Posterior cingulate gyrus (tissue), 11 donors: Measurements from ENCODE around the gene ATP1B1.
"Not testable (repeated sequence)": the region's sequence is repeated elsewhere in the genome, so short reads cannot be mapped to it uniquely, and the experiment has no call there.

Experiments used
- DNase-seq, 10 donors: peaks; one replicate each; pipeline versions ENCODE4 v3.0.0 to v3.0.0-alpha.2; 2020 to 2021; ENCODE audit warnings: mixed read lengths in 3 of 10
- intact Hi-C: fragments of 100-400 bp; cut with DNase I; formaldehyde crosslinking; loops from one replicate; pipeline ENCODE4 v1.15.1; 2023

The ATP1B1 gene

DNA sequence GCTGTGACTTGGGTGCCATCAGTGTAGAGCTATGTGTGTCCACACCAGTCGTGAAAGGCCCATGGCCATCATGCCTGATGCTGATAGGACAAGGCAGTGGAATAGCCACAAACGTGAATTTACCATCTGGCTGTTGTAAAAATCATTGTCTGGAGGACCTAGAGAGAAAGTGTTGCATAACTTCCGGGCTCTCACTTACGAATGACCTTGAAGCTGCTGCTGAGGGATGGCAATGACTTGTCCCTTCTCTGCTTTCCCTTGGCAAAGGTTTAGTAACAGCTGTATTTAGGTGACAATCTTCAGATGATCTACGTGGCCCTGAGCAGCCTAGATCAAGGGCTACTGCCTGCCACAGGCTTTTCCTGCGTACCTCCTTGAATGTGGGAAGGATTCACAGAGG is 5.8 kb downstream of the ATP1B1 start:
- no peak for DNase-seq
- intact Hi-C loops: loop anchor here (10.0 kb wide), 1 partner anchor 767 kb away; no protein-coding TSS in a partner anchor

DNA sequence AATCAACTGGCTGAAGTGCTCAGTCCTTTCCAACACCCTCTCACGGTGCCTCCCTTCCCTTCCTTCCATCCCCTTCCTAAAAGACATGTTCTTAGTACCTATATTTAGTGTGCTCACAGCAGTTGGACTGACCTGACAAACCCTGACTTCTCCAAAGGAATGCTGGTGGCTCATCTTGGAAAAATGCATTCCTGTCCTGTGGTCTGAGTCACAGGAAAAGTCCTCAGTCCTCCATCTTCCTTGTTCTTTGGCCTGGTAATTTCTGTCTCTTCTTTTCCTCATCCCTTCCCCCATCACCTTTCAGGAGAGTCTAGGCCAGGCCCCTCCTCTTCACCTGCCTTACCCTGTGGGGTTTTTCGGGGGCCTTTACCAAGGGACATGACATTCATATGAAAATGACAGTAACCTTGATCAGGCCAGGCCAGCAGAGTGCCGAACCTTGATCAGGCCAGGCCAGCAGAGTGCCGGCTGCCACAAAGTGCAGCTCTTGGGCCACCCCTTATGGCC is 7.2 kb downstream of the ATP1B1 start:
- DNase-seq: no peak
- intact Hi-C loops: loop anchor here (10.0 kb wide), 1 partner anchor 769 kb away; no protein-coding TSS in a partner anchor

DNA sequence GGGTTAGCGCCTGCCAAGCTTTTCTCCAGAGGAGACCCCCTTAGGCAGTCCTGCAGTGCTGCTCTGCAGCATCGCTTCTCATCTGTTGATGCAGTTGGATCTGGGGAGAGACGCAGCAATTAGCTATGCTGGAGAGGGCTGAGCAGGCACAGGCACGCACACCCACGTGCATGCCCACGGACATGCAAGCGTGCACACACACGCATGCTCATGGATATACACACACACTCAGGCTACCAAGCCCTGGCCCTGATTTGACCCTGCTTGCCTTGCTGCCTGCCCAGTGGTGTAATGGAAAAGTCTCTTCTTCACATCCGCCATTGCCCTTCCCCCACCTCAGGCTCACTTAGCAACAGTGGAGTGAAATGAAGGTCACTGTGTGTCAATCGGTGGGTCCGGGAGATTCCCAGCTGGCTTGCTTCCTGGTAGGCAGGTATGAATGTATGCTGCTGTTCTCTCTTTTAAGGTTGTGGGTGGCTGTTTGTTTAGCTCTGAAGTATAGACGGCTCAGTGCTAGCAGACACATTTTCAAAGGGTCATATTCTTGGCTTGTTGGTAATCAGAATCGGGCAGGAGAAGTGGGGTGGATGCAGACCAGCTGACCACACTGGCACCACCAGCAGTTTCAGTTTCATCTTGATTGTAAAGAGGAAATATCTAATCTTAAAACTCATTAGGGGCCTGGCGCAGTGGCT is 9.5 kb downstream of the ATP1B1 start:
- intact Hi-C loops: loop anchor here (10.0 kb wide), 1 partner anchor 771 kb away; no protein-coding TSS in a partner anchor
- peak in 3 of 10 donors; percentile 72 to 89 (median 88) for DNase-seq

DNA sequence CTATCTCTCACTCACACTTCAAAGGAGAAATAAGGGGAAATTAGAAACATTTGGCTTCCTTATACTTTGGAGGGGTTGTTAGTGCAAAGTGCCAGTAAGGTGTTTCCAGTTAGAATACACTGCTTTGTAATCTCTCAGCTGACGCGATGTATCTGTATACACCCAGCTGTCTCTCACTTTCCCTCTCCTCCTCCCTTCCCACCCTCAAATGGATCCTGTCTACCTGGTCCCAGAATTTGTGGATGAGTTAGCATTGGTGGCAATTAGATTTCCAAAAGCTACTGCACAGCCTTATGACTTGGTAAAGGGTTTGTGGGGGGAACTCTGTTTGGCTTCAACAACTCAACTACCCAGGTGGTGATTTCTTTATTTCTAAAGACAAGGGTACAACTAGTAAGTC is 10.5 kb downstream of the ATP1B1 start:
- intact Hi-C loops: loop anchor here (10.0 kb wide), 1 partner anchor 772 kb away; no protein-coding TSS in a partner anchor
- no peak for DNase-seq

DNA sequence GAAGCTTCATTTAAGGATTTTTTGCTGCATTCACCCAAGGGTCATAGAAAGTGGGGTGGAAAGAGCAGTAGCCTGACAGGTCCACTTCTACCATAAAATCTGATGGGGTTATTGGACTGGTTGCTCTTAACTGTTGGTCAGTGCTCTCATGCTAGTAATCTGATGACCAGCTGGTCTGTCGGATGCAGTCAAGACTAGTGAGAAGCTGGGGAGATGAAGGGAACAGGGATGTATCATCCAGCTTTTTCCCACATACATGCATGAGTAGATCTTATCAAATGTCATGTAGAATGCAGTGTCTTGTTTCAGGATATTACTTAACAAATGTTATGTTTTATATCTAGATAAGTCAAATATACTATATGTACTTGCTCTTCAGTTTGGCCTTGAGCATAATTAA is 11.1 kb downstream of the ATP1B1 start:
- DNase-seq: no peak
- intact Hi-C loops: loop anchor here (10.0 kb wide), 1 partner anchor 773 kb away; no protein-coding TSS in a partner anchor

DNA sequence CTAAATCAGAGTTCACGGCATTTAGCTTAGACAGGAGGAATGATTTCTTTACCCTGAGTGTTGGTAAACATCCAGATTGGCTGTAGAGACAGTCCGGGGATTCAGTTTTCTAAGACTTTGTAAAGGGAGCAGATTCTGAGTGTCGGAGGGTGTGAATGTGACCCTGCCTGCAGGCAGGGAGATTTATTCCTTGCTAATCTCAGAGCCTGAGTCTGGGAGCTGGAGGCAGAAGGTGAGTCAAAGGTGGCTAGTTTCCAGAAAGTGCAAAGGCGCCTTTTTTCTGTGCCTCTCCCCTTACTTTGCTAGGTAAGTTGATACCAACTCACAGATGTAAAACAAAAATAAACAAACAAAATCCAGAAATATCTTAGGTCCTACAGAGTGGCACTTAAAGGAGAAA is 11.7 kb downstream of the ATP1B1 start:
- intact Hi-C loops: loop anchor here (10.0 kb wide), 1 partner anchor 773 kb away; no protein-coding TSS in a partner anchor
- DNase-seq: no peak

DNA sequence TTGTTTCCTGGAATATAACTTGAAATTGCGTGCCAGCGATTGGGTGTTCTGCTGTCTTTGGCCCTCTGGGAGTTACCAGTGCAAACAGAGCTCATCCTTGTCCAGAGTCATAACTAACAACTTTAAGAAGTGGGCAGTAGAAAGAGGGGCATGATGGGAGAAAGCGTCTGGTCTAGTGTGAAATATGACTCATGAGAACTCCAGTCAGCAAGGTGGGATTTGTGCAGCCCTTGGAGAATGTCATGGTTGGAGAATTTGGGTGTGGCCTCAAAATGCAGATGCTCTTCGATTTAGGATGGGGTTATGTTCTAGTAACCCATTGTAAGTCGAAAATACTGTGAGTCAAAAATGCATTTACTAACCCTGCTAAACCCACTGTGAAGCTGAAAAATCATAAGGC is 12.9 kb downstream of the ATP1B1 start:
- no peak for DNase-seq
- intact Hi-C loops: loop anchor here (10.0 kb wide), 1 partner anchor 775 kb away; no protein-coding TSS in a partner anchor

DNA sequence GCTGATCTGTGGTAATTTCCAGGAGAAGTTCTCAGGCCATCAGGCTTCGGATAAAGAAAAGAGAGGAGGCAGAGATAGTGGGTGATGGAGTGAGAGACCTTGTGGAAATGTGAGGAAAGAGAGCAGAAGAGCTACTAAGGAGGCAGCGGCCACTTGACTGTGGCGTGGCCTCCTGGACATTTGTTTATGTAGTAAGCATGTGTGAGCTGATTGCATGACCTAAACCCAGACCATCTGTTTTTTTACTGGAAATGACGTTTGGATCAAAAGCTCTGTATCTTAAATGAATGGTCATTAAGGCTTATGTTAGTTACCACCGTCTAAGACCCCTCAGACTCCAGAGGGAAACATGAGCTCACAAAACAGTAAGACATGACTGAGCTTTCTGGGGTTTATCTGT is 13.6 kb downstream of the ATP1B1 start:
- DNase-seq: no peak
- intact Hi-C loops: loop anchor here (10.0 kb wide), 1 partner anchor 225 kb away; no protein-coding TSS in a partner anchor

DNA sequence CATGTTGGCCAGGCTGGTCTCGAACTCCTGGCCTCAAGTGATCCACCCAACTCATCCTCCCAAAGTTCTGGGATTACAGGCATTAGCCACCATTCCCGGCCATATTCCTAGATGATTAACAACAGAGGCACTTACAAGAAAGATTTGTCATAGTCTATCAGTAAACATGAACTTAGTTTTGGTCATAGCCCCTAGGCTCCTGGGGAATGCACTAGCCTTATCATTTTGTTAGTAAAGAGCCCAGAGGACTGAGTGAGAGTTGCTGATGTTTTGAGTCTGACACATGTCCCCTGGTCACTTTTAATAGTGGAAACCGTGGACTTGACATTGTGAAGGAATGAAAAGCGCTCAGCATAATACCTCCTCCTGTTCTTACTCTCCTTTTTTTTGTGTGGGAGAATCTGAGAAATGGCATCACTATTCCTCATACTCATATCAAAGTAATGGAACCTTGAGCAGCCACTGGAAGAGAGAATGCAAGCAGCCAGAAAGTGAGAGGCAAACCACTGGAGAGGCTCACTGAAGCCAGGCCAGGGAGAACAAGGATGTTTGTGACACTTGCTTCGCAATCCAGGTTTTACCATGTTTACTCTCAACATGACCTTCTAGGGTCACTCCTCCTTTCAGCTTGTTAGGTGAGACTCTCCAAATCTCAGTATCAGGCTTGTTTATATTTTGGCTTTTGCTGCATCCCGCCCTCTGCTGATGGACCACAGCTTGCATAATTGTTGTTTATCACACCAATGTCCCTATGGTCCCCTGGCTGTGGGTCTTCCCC is 14.8 kb downstream of the ATP1B1 start:
- DNase-seq: no peak
- intact Hi-C loops: loop anchor here (10.0 kb wide), 1 partner anchor 223 kb away; no protein-coding TSS in a partner anchor

DNA sequence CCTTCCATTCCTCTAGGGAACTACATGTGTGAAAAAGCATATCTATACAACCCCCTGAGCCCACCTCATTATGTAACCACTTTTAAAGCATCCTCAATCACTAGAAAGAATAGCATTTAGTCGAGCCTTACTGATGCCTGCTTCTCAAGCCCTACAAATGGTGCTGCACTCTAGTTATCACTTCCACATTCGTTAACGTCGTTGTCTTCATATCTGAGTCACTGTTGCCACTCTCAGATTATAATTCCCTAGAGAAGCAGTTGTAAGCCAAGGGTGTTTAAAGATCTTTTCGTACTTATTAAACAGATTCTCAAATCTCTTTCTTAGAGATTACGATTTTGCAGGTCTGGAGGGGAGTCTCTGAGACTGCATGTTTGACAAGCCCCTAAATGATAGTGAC is 16.5 kb downstream of the ATP1B1 start:
- DNase-seq: no peak
- intact Hi-C loops: loop anchor here (10.0 kb wide), 1 partner anchor 222 kb away; no protein-coding TSS in a partner anchor

DNA sequence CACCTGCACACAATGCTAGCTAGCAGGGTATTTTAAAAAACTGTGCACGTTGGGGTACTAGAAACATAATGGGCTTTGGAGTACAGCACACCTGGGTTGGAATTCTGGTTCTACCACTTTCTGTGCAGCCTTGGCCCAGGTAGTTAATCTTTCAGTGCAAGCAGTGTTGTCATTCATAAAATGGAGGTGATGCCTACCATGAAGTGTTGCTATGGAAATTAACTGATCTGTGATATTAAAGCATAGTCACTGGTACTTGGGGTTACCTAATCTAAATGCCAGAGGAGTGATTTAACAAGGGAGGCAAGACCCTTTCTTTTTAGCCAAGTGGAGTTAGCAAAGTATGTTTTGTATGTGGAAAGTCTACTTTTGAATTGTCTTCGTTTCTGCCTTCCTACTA is 18.0 kb downstream of the ATP1B1 start:
- intact Hi-C loops: loop anchor here (10.0 kb wide), 1 partner anchor 220 kb away; no protein-coding TSS in a partner anchor
- DNase-seq: no peak

DNA sequence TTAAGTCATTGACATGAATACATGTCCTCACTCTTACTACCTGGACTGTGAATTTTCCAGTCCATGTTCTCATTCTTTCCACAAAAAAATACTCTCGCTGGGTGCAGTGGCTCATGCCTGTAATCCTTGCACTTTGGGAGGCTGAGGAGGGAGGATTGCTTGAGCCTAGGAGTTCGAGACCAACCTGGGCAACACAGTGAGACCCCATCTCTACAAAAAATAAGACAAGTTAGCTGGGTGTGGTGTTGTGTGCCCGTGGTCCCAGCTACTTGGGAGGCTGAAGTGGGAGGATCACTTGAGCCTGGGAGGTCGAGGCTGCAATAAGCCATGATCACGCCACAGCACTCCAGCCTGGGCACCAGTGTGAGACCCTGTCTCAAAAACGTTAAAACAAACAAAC is 19.1 kb downstream of the ATP1B1 start:
- DNase-seq: not testable (repeated sequence)
- intact Hi-C loops: loop anchor here (10.0 kb wide), 1 partner anchor 219 kb away; no protein-coding TSS in a partner anchor

DNA sequence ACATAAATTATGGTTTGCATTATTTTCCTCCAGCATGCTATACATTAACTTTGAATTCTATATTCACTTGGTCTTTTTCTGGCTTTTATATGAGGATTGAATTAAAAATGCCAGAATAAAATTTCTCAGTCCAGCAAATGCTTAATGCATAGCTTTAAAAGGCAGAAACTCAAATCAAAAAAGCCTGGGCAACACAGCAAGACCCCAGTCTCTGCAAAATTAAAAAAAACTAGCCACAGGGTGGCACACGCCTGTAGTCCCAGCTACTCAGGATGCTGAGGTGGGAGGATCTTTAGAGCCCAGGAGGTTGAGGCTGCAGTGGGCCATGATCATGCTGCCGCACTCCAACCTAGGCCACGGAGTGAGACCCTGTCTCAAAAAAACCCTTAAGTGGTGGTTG is 19.8 kb downstream of the ATP1B1 start:
- intact Hi-C loops: loop anchor here (10.0 kb wide), 1 partner anchor 218 kb away; no protein-coding TSS in a partner anchor

DNA sequence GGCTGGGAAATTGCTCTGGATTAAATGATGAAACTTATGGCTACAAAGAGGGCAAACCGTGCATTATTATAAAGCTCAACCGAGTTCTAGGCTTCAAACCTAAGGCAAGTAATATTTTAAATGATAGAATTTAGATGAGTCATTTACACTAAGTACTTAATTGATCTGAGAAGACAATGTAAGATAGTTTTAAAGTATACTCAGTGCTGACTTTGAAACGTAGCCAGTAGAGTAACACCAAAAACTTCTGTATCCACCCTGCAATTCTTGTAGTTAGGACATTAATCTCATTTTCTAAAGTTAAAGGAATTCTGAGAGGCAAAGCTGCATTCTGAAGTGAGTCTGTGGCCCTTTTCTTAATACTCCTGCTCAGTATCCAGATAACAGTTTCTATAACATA is 20.8 kb downstream of the ATP1B1 start:
- intact Hi-C loops: loop anchor here (10.0 kb wide), 1 partner anchor 217 kb away; no protein-coding TSS in a partner anchor
- no peak for DNase-seq

More for the DNA sequence above, 19.8 kb downstream of the ATP1B1 start:
- DNase-seq: no peak

DNA sequence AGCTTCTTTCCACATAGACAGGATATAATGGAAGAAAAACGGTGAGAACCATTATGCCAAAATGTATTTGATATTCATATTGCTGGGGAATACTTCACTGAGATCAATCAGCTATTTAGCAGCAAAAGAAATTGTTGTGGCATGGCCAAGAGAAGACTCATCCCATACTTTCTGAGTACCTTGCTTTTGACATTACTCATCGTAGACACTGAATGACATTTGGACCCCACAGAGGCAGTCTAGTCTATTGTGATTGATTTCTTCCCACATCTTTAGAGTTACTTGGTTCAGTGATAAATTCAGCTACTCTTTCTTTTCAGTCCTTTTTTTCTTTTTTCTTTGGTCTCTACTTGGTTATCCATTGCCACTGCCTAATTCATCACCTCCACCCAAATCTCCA is 22.1 kb downstream of the ATP1B1 start:
- no peak for DNase-seq
- intact Hi-C loops: loop anchor here (10.0 kb wide), 1 partner anchor 216 kb away; no protein-coding TSS in a partner anchor

DNA sequence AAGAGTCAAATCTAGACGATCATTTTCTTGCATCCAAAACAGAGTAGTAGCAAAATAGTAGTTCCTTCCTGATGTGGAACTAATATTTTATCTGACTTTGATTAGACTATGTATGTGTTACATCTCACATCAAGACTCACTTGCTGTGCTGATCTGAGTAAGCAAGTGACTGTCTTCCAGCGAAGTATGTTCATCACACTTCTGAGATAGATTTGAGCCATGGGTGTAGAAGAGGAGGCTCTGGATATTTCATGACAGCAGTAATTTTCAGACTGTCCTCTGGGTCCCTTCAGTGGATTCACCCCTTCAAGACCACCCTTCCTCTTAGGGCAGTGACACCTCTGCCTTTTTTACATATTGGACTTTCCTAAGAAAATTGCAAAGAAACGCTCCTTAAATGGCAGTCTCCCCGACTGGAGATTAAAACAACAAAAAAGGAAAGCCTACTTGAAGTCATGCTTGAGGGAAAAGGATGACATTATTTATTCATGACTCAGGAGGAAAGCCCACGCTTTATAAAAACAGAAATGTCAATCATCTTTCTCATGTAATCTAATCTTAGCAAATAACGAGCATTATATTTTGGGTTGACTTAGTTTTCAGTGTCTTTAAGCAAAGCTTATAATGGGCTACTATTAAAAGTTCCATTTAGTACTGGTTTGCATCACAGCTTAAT is 22.8 kb downstream of the ATP1B1 start:
- DNase-seq: no peak
- intact Hi-C loops: loop anchor here (10.0 kb wide), 1 partner anchor 216 kb away; no protein-coding TSS in a partner anchor

DNA sequence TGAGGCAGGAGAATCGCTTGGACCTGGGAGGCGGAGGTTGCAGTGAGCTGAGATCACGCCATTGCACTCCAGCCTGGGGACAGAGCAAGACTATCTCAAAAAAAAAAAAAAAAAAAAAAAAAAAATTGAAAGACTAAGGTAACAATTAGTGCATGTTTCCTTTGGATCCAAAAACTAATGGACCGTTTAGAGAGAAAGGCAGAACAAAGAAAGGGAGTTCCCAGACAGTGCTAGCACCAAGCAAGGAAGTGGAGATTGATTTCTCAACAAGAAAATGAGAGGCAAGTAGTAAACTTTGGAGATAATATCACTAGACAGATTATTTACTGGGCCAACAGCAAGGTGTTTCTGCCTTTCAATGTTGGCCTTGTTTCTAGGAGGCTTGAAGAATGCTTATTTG is 24.2 kb downstream of the ATP1B1 start:
- DNase-seq: no peak
- intact Hi-C loops: loop anchor here (10.0 kb wide), 3 partner anchors 396 to 526 kb away; no protein-coding TSS in a partner anchor

DNA sequence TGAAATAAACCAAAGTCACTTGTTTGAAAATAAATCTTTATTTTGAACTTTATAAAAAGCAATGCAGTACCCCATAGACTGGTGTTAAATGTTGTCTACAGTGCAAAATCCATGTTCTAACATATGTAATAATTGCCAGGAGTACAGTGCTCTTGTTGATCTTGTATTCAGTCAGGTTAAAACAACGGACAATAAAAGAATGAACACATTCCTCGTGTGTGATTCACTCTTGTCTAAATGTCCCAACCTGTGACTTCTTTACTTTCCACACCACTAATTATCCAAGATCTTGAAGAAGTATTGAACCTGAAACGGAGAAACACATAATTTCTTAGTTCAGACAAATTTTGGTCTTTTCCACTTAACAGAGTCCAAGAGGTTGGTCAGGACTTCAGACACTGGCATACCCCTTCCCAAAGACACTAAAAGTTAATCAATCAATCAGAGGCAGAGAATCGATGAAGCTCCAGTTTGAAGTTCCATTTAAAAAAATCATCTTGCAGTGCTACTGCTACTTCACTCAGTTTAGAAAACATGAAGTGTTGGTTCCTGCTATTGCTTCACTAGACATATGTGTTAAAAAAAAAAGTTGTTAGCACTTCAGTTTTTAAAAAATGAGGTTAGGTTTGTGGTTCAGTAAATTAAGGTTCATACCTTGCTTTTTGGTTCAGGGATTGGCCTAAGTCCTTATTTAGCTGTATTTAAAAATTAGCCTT is 26.2 kb downstream of the ATP1B1 start:
- intact Hi-C loops: loop anchor here (10.0 kb wide), 3 partner anchors 398 to 528 kb away; no protein-coding TSS in a partner anchor

DNA sequence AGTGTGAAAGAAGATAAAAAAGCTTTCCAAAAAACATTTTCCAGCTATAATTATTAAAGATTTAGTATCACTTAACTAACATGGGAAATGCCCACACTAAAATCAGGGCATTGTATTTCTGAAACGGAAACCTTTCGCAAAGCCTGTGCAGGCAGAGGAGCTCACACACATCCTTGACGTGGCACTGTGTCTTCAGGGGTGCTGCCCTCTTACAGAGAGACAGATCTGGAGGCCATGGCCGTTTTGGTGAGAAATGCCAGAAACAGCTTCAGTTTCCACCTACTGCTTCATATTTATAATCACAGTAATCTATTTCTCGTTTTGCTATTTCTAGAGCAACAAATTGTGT is 26.7 kb downstream of the ATP1B1 start:
- intact Hi-C loops: loop anchor here (10.0 kb wide), 3 partner anchors 398 to 528 kb away; no protein-coding TSS in a partner anchor
- no peak for DNase-seq

More for the DNA sequence above, 26.2 kb downstream of the ATP1B1 start:
- no peak for DNase-seq
